HG02884 (cell line): ENCODE results near the gene CUX1.
"Not testable (repeated sequence)": the region's sequence is repeated elsewhere in the genome, so short reads cannot be mapped to it uniquely, and the experiment has no call there.

Source experiments
- ATAC-seq: cut with Tn5 transposase; IDR thresholded peaks from one replicate; pipeline ENCODE4 v1.9.1; 2021; ENCODE audit warnings: mild to moderate bottlenecking, moderate library complexity; ENCODE audit not compliant: unreplicated experiment

CUX1 gene

GRCh38 chr7:102223184-102223583 lies 405.8 kb downstream of the CUX1 start:
- ATAC-seq, result no peak

- ATAC-seq, result no peak
These were observed 407.6 kb downstream of the CUX1 start for GRCh38 chr7:102225025-102225424.

GRCh38 chr7:102227371-102227770 lies 409.9 kb downstream of the CUX1 start:
- ATAC-seq, result no peak

DNA sequence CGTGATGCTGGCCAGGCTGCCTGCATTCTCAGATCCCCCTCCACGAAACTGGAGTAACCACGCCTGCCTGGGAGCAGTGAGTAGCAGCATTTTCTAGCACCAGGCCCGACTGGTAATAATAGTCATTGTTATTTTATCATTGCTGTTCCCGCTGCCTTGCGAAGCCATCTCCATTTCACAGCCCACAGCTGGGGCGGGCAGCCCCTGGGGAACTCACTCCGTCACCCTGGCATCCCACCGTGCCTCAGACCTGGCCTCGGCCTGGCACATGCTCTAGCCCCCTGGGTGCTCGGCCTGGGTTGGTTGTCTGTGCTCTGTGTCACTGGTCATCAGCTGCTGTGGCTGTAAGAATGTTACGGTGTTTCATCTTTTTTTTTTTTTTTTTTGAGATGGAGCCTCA lies 411.5 kb downstream of the CUX1 start:
- no peak for ATAC-seq

GRCh38 chr7:102230162-102230561 lies 412.7 kb downstream of the CUX1 start:
- ATAC-seq, result not testable (repeated sequence)

GRCh38 chr7:102230593-102230992 lies 413.2 kb downstream of the CUX1 start:
- no peak for ATAC-seq

DNA sequence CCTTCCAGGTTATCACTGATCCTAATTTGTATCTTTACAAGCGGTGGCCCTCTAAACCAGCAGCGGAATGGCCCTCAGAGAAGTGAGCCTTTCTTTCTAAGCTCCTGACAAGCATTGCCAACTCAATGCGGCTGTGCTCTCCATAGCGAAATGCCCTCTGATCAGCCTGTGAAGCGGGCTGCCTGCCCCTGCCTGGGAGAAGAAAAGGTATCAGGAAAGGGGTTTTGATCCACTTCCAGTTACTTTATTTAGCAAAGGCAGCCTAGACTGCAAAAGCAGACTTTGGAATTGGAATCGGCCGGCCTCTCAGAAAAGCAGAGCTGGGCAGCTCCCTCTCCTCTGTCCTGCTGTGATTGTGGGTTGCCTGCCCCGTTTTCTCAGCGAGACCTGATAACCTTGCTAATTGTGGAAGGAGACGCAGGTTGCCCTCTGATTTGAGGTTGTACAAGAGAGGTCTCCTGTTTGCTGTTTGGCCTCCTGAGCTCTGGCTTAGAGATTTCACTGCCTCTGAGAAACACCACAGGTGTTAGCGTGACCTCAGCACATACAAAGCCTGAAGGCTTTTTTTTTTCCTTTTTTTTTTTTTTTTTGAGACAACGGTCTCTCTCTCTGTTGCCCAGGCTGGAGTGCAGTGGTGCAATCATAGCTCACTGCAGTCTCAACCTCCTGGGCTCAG lies 415.3 kb downstream of the CUX1 start:
- no peak for ATAC-seq

GRCh38 chr7:102234131-102234530 lies 416.7 kb downstream of the CUX1 start:
- no peak for ATAC-seq

DNA sequence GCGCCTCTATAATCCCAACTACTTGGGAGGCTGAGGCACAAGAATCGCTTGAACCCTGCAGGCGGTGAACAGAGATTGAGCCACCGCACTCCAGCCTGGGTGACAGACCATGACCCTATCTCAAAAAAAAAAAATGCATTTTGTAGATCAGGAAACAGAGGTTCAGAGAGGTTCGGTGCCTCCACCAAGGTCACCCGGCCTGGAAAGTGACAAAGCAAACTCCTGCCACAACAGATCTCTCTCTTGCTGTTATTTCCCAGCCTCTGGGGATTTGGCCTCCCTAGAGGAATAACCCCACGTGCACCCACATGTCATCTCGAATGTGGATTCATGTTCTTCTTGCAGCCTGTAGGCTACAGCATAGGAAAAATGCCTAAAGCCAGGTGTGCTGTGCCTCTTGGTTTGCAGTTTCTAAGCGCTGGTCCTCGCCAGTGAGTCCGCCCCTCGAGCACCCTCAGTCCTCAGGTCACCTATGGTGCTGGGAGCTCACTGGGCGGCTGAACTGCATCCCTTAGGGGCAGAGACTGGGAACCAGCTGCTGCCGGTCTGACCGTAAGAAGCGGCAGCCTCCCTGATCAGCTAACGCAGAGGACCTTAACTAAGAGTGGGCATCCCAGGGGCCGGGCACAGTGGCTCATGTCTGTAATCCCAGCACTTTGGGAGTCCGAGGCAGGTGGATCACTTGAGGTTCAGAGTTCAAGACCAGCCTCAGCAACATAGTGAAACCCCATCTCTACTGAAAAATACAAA lies 417.6 kb downstream of the CUX1 start:
- ATAC-seq, result no peak

DNA sequence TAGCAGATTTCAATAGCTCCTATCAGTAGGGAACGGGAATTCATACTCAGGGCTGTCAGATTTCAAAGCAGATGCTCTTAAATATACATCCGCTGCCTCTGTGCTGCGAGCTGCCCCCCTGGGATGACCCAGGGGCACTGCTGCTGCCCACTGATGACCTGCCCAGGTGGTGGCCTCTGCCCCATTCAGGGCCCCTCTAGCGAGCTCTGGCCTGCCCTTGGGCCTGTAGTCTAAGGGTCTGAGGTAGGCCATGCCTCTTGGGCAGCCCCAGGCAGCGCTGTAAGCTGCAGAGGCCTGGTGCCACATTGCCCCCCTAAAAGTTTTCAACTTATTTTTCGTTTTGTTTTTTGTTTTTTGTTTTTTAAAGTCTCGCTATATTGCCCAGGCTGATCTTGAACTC lies 418.7 kb downstream of the CUX1 start:
- ATAC-seq, result no peak

- no peak for ATAC-seq
These were observed 419.3 kb downstream of the CUX1 start for GRCh38 chr7:102236592-102237287.

DNA sequence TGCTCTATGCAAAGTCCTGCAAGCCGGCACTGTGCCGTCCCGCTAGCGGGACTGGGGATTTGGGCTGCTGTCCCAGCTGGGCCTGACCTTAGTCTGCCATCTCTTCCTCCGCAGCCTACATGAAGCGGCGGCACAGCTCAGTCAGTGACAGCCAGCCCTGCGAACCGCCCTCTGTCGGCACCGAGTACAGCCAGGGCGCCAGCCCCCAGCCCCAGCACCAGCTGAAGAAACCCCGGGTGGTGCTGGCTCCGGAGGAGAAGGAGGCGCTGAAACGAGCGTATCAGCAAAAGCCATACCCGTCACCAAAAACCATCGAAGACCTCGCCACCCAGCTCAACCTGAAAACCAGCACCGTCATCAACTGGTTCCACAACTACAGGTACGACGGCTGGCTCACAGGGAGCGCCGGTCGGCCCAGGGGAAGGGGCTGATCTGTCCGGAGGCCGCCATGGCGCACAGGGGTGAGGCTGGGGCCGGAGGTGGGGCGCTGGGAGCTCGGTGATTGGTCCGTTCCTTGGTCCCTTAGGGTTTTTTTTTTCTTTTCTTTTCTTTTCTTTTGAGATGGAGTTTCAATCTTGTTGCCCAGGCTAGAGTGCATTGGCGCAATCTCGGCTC lies 421.9 kb downstream of the CUX1 start:
- ATAC-seq, result no peak

- ATAC-seq, result no peak
These were observed 424.0 kb downstream of the CUX1 start for GRCh38 chr7:102241431-102241830.

GRCh38 chr7:102244601-102245000 lies 427.2 kb downstream of the CUX1 start:
- no peak for ATAC-seq

- ATAC-seq, result no peak
These were observed 430.6 kb downstream of the CUX1 start for GRCh38 chr7:102248081-102248455.

DNA sequence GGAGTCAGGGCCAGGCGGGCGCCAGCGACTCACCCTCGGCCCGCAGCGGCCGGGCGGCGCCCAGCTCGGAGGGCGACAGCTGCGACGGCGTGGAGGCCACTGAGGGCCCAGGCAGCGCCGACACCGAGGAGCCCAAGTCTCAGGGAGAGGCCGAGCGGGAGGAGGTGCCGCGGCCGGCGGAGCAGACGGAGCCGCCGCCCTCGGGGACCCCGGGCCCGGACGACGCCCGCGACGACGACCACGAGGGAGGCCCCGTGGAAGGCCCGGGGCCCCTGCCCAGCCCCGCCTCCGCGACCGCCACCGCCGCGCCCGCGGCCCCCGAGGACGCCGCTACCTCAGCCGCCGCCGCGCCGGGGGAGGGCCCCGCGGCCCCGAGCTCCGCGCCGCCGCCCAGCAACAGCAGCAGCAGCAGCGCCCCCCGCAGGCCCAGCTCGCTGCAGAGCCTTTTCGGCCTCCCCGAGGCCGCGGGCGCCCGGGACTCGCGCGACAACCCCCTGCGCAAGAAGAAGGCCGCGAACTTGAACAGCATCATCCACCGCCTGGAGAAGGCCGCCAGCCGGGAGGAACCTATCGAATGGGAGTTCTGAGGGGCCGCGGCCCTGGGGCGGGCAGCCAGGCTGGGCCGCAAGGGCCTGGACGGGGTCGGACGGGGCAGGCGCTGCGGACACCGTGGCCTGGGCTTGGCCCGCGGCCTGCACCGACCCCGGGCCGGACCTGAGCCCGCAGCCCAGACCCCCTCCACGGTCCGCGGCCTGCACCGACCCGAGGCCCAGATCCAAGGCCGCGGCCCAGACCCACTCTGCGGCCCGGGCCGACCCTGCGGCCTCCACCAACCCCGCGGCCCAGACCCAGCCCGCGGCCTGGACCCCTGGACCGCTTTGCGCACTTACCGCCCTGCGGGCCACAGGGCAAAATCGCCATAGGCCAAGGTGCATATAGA lies 431.3 kb downstream of the CUX1 start:
- ATAC-seq, result no peak

DNA sequence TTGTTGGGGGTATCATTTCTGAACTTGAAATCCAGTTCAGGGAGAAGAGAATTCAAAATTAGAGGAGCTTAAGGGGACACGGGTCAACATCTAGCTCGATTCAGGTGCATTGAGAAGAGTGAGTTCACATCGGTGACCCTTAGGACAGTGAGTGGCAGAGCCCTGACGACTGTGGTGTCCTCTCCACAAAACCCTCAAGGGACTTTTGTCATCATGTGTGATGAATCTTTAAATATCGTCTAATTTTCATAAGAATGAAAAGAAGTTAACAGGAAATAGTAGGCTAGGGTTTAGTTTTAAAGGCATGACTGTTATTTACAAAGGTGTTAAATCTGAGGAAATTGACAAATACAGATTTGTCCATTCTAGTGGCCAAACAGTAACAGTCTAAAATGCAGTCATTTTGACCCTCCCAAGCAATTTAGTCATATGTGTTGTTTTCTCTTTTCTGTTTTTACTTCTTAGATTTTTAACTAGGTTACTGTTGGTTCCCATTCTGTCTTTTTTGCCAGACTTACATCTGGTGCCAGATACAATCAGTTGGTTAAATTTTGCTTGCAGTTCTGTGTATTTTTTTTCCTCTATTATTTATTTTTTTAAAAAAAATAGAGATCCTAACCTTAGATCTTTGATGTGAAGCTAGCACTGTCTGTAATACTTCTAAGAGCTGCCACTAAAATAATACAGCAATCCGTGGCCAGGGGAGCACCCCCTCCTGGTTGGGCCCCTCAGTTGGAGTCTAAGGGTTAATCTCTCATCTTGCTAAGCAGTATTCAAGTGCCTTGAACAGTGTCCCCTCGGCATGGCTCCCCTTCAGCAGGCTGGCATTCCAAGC lies 434.3 kb downstream of the CUX1 start:
- no peak for ATAC-seq

GRCh38 chr7:102252366-102252982 lies 435.0 kb downstream of the CUX1 start:
- ATAC-seq, result no peak
